Measurements from ENCODE around the gene COX4I2.

DNA sequence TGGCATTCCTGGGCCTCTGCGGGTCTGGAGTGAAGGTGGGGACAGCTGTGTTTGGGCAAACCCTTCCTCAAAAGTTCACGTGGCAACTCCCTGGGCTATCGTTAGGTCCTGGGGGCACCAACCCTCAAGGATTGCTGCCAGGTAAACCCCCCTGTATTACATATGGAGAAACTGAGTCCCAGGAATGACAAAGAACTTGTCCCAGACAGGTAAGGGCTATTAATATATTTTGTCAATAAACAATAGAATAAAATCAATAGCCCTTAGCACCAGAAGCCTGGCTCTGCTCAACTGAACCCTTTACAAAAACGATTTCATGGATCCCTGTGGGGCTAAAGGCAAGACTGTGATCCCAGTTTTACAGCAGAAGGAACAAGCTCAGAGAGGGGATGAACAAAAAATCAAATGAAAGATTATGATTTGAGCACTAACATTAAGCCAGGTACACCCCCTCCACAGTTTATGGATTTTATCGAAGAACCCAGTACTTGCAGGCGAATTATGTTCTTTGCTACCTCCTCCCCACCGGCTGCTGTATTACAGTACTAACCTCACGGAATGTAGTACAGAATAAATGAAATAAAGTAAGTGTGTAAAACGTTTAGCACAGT lies 30.0 kb upstream of the COX4I2 start:
- TF ChIP-seq, protein P1, sequence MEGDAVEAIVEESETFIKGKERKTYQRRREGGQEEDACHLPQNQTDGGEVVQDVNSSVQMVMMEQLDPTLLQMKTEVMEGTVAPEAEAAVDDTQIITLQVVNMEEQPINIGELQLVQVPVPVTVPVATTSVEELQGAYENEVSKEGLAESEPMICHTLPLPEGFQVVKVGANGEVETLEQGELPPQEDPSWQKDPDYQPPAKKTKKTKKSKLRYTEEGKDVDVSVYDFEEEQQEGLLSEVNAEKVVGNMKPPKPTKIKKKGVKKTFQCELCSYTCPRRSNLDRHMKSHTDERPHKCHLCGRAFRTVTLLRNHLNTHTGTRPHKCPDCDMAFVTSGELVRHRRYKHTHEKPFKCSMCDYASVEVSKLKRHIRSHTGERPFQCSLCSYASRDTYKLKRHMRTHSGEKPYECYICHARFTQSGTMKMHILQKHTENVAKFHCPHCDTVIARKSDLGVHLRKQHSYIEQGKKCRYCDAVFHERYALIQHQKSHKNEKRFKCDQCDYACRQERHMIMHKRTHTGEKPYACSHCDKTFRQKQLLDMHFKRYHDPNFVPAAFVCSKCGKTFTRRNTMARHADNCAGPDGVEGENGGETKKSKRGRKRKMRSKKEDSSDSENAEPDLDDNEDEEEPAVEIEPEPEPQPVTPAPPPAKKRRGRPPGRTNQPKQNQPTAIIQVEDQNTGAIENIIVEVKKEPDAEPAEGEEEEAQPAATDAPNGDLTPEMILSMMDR (tag by site-specific recombination; IDR thresholded peaks at IDR 0.05) = no peak
- no peak for TF ChIP-seq ZNF133 (tag by site-specific recombination; IDR thresholded peaks at IDR 0.05)
